Left colon (tissue), 2 donors: Measurements from ENCODE around the gene RUNX1. TPM values are rescaled to one million over a fixed set of nuclear protein-coding genes. Genes with fewer than 3 reads are reported as not detected.
"Not testable (repeated sequence)": the region's sequence is repeated elsewhere in the genome, so short reads cannot be mapped to it uniquely, and the experiment has no call there.

ENCODE experiments used
- ATAC-seq: fragments of 200-7000 bp; cut with Tn5 transposase; one replicate; pipeline ENCODE4 v1.9.1; 2020; ENCODE audit warnings: mild to moderate bottlenecking, moderate library complexity
- DNase-seq, 2 donors: peaks; one replicate each; pipeline ENCODE4 v3.0.0-alpha.2; 2020
- intact Hi-C, 2 donors: fragments of 100-400 bp; cut with DNase I in 1 of 2; cut with micrococcal nuclease in 1 of 2; formaldehyde crosslinking; loops; one replicate each; pipeline versions ENCODE4 v1.11.2 to v1.14.0; 2022; cut with DNase I, micrococcal nuclease
- total RNA-seq, 2 donors: library from RNA; stranded (reverse); fragmentation: NEBNext Ultra II Directional; extraction: Animal tissue kit (Norgen Biotek cat#: 25700); gene quantifications; one replicate each; pipeline ENCODE4 v1.2.1, GENCODE V29; 2021
- donor health status: DM: no; HTN: no; CAD: no.
- donor health status: DM: yes; HTN: yes; CAD: no.

RUNX1 gene
- total RNA-seq, 2 donors from 2014 or later, result 17.7 to 25.8 TPM

DNA sequence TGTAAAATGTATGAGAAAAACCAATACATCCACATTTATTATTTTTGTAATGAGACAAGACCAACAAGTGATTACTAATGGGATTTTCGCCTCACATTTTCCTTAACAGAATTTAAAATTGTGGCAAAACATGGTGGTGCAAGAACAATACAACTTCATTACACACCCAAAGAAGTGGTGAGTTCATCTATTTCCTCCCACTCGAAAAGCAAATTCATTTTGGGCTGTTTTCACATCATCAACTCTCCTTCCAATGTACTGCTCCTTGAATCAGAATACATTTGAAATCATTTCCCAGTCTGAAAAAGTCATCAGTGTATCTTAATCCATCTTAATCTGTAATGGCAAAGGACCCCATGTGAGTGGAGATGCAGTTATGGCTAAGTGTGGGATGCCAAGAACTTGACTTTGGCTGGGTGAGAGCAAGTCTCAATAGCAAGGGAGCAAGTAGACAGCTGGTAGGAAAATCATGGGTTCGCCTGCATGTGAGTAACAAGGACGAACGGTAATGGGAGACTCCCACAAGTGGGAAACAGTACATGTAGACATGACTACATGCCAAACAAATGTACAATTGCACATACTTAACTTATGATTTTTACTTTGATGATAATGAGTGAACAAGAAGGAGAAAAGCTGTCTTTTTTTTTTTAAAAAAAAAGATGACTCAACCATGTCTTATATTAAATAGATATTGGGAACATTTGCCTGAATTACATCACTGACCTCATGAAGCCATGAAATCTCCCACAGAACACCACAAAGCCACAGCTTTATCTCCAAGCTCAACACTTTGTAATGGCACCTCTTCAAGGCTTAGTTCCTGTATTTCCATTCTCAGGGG, 46.0 kb downstream of the RUNX1 start:
- no peak for ATAC-seq
- DNase-seq, result no peak
- intact Hi-C loops, result no loop called here

GRCh38 chr21:34999397-34999941, 49.6 kb downstream of the RUNX1 start:
- ATAC-seq, result no peak

GRCh38 chr21:34998176-34998575, 50.9 kb downstream of the RUNX1 start:
- ATAC-seq, result no peak
- DNase-seq, result no peak
- intact Hi-C loops, result no loop called here

More at GRCh38 chr21:34999397-34999941, 49.6 kb downstream of the RUNX1 start:
- intact Hi-C loops, result no loop called here
- DNase-seq, result no peak

DNA sequence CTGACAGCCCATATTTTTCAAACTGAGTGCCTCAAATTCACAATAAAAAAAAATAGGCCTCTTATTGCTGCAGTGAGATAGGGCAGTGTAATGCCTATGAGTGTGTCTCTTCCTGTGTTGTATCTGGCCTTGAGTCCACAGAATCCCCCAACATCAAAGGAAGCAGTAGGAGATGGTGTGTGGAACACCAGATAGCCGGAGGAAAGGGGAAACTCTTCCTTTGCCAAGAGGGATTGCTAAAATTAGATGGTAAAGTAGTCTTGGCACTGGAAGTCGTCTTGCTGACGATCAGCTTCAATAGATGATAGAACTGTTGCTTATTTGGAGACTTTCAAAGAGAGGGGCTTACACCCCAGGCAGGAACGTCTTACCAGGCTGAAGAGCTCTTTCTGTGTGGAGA, 51.8 kb downstream of the RUNX1 start:
- intact Hi-C loops, result no loop called here
- ATAC-seq (no peak), DNase-seq (no peak)

DNA sequence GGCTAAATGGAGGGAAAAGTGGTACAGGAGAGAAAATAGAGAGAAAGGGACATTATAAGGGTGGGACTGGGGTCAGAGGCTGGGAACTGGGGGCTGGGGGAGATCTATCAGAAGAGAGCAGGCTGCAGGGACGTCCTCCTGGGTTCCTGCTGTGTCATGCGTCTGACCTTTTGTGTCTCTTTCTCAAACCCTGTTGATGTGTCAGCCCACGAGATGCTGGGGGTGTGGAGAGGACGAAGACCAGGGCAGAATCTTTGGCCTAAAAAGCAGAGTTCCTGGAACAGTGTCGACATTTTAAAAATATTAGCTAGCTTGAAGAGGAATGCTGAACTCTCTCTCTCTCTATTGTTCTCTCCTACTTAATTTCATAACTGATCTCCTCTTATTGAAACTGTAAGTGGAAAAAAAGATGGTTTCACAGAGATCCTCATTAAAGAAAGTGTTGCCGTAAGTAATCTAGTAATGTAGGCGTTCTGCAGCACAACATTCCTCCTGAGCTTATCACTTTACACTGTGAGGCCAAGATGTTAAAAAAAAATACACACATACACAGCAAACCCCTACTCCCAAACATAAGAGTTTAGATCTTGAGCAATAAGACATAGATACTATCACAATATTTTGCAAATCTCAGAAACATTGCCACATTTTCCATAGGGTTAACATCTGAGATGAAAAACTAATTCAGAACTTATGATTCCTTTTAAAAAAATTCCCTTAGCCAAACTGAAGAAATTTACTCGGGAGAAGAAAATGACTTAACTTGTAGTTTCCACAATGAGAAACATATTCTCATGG, 52.6 kb downstream of the RUNX1 start:
- intact Hi-C loops, result no loop called here
- ATAC-seq (no peak), DNase-seq (no peak)

DNA sequence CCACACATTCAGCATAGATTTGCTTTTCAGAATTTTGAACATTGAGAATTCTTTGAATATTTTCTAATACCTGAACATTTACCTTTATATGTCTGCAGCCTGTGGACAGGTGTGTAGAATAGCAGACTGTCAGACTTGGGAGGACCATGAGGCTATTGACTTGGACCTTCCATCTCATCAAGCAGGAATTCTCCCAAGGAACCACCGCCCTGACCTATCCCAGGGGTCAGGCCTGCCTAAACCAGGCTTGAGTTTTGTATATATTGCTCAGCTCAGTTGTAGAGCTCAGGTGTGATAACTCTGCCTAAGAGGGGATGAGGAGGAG, 53.2 kb downstream of the RUNX1 start:
- no peak for DNase-seq
- no peak for ATAC-seq
- intact Hi-C loops, result no loop called here

- ATAC-seq, result no peak
- intact Hi-C loops, result no loop called here
Observed at GRCh38 chr21:34994766-34995631, 54.1 kb downstream of the RUNX1 start.

GRCh38 chr21:34993521-34993921, 55.6 kb downstream of the RUNX1 start:
- ATAC-seq, DNase-seq, intact Hi-C loops: not testable (repeated sequence)

More at GRCh38 chr21:34994766-34995631, 54.1 kb downstream of the RUNX1 start:
- DNase-seq, result no peak

GRCh38 chr21:34992736-34993398, 56.2 kb downstream of the RUNX1 start:
- no peak for DNase-seq
- intact Hi-C loops, result no loop called here
- ATAC-seq, result no peak

GRCh38 chr21:34992180-34992579, 56.9 kb downstream of the RUNX1 start:
- ATAC-seq (no peak), DNase-seq (no peak)
- intact Hi-C loops, result no loop called here

- intact Hi-C loops, result no loop called here
- DNase-seq (no peak), ATAC-seq (no peak)
Observed at GRCh38 chr21:34991366-34991957, 57.6 kb downstream of the RUNX1 start.

DNA sequence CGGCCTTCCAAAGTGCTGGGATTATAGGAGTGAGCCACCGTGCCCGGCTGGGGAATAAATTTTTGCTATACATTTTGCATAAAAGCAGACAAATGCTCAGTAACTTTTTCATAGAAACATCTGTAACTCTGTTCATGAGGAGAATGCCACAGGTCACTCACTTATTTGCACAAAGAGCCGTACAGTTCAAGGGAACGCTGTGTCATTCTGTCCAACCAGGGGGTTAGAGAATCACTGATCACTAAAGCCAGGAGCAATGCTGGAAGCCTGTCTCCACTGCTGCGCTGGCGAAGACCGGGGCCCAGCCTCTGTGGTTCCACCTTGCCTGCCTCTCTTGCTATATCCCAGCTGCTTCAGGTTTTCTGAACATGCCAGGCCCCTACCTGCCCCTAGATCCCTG, 58.3 kb downstream of the RUNX1 start:
- intact Hi-C loops, result no loop called here
- ATAC-seq, result no peak
- no peak for DNase-seq

DNA sequence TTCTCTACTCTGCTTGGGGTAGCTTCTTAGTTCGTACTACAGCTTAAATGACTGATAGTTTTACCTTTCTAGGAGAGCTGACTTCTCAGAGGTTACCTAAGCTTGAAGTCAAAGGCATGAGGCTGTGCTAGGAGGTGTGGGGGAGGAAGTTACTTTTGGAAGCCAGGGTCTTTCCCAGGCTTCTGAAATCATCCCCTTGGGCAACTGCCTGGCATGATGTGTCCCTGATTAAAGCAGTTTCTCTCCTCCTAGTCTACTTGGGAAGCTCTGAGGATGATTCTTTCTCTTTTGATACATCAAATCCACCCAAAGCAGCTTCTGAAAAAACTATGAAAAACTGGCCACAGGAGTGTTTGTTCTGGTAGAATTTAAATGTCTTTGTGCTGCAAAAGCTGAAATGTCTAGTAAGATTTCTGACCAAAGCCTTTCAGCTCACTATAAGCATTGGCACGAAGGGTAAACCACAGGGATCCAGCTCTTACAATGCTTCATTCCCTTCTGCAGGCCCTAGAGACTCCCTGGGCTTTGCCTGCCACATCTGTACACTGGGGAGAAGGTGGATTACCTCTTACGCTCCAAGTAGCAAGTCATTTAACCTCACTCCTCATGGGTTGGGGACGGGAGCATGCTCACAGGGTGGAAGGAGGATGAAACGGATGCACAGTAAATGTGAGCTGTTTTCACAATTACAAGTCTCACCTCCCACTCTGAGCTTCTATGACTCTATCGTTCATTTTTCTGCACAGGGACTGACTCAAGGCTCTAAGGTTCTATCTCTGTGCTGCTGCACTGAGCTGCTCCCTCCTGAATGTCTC, 59.6 kb downstream of the RUNX1 start:
- no peak for ATAC-seq
- intact Hi-C loops, result no loop called here
- DNase-seq, result no peak

DNA sequence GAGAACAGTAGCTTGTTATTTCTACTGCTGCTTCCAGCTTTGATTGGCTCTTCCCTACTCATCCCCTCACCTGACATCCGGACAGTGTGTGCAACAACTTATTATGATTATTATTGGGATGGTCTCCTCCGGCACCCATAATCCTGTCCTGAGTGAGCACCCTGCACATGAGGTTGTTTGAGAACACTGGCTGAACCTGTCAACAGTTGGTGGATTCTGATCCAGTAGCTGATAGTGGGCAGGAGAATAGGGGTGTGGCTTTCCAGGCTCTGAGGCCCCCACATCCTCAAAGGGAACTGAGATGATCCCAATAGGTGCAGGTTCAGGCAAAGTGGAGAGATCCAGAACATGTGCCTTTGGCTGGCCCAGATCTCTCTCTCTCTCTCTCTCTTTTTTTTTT, 60.5 kb downstream of the RUNX1 start:
- no peak for DNase-seq
- no peak for ATAC-seq
- intact Hi-C loops, result no loop called here

DNA sequence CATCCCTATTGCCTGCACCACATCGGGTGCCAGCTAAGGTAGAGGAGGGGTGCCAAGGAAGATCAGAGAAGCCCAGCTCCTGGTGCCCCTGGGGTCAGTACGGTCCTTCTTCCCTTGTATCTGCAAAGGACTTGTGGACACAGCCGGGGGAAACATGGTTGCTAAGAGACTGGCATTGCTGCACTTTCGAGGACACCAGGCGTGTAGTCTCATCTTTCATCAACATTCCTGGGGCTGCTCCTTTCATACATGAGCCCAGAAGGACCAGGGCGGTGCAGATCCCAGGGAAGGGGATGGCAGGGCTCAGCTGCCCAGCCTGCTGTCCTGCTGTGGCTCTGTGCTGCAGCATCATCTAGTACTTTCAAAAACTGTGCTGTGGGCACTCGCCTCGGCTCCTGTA, 61.0 kb downstream of the RUNX1 start:
- ATAC-seq, result no peak
- DNase-seq, result no peak
- intact Hi-C loops, result no loop called here

DNA sequence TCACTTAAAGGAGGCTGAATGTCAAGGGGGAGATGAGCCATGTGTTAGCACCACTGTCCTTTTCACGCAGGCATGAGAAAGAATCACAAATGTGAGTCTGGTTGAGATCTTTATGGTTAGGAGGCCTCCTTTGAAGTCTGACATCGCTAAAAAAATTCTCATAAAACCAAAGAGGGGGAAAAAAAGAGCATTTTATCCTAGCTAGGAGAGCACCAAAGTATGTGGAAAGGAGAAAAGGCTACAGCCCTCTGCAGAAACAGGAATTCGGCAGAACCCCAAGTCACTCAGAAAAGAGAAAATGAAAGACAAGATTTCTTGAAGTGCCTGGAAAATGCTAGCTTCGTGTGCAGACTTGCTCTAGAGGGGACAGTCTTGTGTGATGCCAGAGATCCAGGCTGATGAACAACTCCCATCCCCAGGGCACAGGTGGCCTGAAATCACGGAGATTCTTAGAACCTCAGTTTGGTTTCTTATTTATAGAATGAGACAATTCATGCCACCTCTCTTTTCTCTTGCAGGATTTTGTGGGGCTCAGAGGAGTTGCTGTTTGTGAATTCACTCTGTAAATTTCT, 61.5 kb downstream of the RUNX1 start:
- intact Hi-C loops, result no loop called here
- DNase-seq, result no peak
- no peak for ATAC-seq
